Fibroblast of lung (primary cell): Measurements from ENCODE around the gene LPIN1.

Experiments used
- EZH2 ChIP-seq: IDR thresholded peaks from 2 replicates; pipeline ENCODE4 v1.5.1; 2012; ENCODE audit warnings: low read length, control low read depth, mild to moderate bottlenecking; ENCODE audit errors: missing control alignments
- TF ChIP-seq, protein P1 (sequence below), 2 donors: IDR thresholded peaks in 1 of 2; conservative IDR thresholded peaks in 1 of 2; 1 replicate in 1 of 2; 2 replicates in 1 of 2; pipeline ENCODE4 v1.5.1; 2011 to 2012; ENCODE audit warnings: low read length in 2 of 2, control low read depth in 1 of 2, inconsistent platforms in 1 of 2, low read depth in 1 of 2, mild to moderate bottlenecking in 1 of 2

DNA sequence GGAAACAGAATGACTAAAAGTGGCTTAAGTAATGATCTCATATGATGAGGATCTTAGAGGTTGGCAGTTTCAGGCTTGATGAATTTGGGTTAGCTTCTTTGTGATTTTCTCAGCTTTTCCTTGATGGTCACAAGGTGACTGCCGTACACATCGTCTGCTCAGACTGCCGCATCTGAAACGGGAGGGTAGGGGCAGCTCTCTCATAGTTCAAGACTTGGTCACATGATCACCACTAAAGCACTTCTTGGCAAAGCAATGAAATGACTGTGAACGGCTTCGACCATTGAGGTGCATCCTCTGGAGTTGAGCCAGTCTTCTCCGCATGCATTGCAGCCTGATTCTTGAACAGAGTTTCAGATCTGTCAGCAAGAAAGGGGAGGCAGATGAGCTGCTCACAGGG is 43.8 kb downstream of the LPIN1 start:
- TF ChIP-seq, protein P1, sequence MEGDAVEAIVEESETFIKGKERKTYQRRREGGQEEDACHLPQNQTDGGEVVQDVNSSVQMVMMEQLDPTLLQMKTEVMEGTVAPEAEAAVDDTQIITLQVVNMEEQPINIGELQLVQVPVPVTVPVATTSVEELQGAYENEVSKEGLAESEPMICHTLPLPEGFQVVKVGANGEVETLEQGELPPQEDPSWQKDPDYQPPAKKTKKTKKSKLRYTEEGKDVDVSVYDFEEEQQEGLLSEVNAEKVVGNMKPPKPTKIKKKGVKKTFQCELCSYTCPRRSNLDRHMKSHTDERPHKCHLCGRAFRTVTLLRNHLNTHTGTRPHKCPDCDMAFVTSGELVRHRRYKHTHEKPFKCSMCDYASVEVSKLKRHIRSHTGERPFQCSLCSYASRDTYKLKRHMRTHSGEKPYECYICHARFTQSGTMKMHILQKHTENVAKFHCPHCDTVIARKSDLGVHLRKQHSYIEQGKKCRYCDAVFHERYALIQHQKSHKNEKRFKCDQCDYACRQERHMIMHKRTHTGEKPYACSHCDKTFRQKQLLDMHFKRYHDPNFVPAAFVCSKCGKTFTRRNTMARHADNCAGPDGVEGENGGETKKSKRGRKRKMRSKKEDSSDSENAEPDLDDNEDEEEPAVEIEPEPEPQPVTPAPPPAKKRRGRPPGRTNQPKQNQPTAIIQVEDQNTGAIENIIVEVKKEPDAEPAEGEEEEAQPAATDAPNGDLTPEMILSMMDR (conservative IDR thresholded peaks at IDR 0.05 in 1 of 2, IDR thresholded peaks at IDR 0.05 in 1 of 2; ENCODE audit: low read depth in 1 of 2, low read length in 2 of 2), result no peak
- TF ChIP-seq EZH2, result no peak
